Sigmoid colon (tissue), 7 donors: ENCODE data around the gene HSD17B2. TPM values are rescaled to one million over a fixed set of nuclear protein-coding genes. Genes with fewer than 3 reads are reported as not detected.

Experiments used
- DNase-seq: peaks from one replicate; pipeline ENCODE4 v3.0.0-alpha.2; 2019
- H3K27ac ChIP-seq, 4 donors: fragments of 200-600 bp; sonication (generic); one replicate each; pipeline ENCODE4 v1.5.1; 2016 to 2019; ENCODE audit warnings: mild to moderate bottlenecking in 1 of 4
- H3K27me3 ChIP-seq, 3 donors: fragments of 200-600 bp; sonication (generic); one replicate each; pipeline ENCODE4 v1.5.1; 2019; ENCODE audit warnings: mild to moderate bottlenecking in 1 of 3
- H3K36me3 ChIP-seq, 4 donors: fragments of 200-600 bp; sonication (generic); one replicate each; pipeline ENCODE4 v1.5.1; 2016 to 2019
- H3K4me1 ChIP-seq, 4 donors: fragments of 200-600 bp; sonication (generic); one replicate each; pipeline ENCODE4 v1.5.1; 2017 to 2019
- H3K4me3 ChIP-seq, 4 donors: fragments of 200-600 bp; sonication (generic); one replicate each; pipeline ENCODE4 v1.5.1; 2017 to 2019; ENCODE audit warnings: mild to moderate bottlenecking in 2 of 4, moderate library complexity in 1 of 4
- H3K9me3 ChIP-seq, 4 donors: fragments of 200-600 bp in 3 of 4; sonication (generic) in 3 of 4; one replicate each; pipeline versions ENCODE4 v1.5.1 to v1.6.1; 2013 to 2019
- CTCF ChIP-seq, 4 experiments: fragments of 450-650 bp in 3 of 4; fragments of 200-600 bp in 1 of 4; IDR thresholded peaks; one replicate each; pipeline ENCODE4 v1.5.1; 2016 to 2019; ENCODE audit warnings: antibody characterized with exemption in 4 of 4, mild to moderate bottlenecking in 3 of 4, moderate library complexity in 2 of 4
- EP300 ChIP-seq, 4 donors: sonication (generic); formaldehyde crosslinking; IDR thresholded peaks; one replicate each; pipeline ENCODE4 v1.6.1; 2017; ENCODE audit warnings: antibody characterized with exemption in 4 of 4
- POLR2A ChIP-seq, 2 donors: fragments of 450-650 bp; IDR thresholded peaks; one replicate each; pipeline ENCODE4 v1.6.1; 2016; ENCODE audit warnings: antibody characterized with exemption in 2 of 2, mild to moderate bottlenecking in 2 of 2, moderate library complexity in 2 of 2
- POLR2AphosphoS5 ChIP-seq, 4 donors: sonication (generic); formaldehyde crosslinking; IDR thresholded peaks; one replicate each; pipeline ENCODE4 v1.6.1; 2017; ENCODE audit warnings: antibody characterized with exemption in 4 of 4
- WGBS, 2 donors: extraction: QIAGEN DNeasy Blood & Tissue Kit; methylation state at CpG; one replicate each; pipeline ENCODE4 v1.1.7; 2013; 5-methylcytosine and 5-hydroxymethylcytosine counted together
- intact Hi-C: fragments of 100-400 bp; cut with DNase I; formaldehyde crosslinking; loops from one replicate; pipeline ENCODE4 v1.15.1; 2023
- polyA plus RNA-seq, 3 donors: library from polyadenylated mRNA; stranded (reverse); fragments of 200-250 nt; gene quantifications; one replicate each; pipeline ENCODE4 v1.2.3, GENCODE V29; 2013
- total RNA-seq, 4 donors: library from RNA; depleted of rRNA; stranded (reverse); fragments of >200 nt; gene quantifications; one replicate each; pipeline ENCODE4 v1.1.0, GENCODE V29; 2016
- donor health status: healthy with polysubstance abuse.
- donor health status: Bipolar disorder and iron deficiency.
- donor health status: healthy.

HSD17B2 gene, protein sequence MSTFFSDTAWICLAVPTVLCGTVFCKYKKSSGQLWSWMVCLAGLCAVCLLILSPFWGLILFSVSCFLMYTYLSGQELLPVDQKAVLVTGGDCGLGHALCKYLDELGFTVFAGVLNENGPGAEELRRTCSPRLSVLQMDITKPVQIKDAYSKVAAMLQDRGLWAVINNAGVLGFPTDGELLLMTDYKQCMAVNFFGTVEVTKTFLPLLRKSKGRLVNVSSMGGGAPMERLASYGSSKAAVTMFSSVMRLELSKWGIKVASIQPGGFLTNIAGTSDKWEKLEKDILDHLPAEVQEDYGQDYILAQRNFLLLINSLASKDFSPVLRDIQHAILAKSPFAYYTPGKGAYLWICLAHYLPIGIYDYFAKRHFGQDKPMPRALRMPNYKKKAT
- total RNA-seq: not detected
- polyA plus RNA-seq: 10 to 100 TPM; 27.3 to 46.0 (median 32.4) TPM

DNA sequence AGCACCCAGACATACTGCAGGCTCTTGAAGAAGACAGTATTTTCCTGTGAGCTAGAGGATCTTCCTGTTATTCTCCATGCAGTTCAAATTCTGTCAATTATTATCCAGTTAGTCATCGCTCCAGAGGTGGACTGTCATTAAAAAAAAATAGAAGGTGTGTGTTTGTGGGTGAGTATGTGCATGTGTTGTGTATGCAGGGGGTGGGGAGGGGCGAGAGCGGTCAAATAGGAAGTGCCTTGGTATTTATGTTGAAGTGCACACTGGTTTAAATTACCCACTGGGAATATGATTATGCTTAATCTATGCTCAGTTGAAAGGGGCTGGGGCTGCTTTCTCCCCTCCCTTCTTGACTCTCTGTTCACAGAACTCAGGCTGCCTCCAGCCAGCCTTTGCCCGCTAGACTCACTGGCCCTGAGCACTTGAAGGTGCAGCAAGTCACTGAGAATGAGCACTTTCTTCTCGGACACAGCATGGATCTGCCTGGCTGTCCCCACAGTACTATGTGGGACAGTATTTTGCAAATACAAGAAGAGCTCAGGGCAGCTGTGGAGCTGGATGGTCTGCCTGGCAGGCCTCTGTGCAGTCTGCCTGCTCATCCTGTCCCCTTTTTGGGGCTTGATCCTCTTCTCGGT lies at the start of gene HSD17B2:
HSD17B2 (plus strand) TSS at position 273 of the 632 bp plus-strand sequence; CDS start at position 445, 172 bp downstream.
- H3K9me3 ChIP-seq: no peaks in the 10 kb centered on the region
- no peaks in the 10 kb centered on the region for H3K27me3 ChIP-seq
- 13 to 59% methylated on average over 6 of the region's 6 CpGs for WGBS, 2 donors
- H3K36me3 ChIP-seq: no peaks in the 10 kb centered on the region
- no peak for DNase-seq
- no peaks in the 10 kb centered on the region for H3K4me1 ChIP-seq
- no peak within 1 kb of the TSS for H3K4me3 ChIP-seq
- TF ChIP-seq POLR2AphosphoS5 (IDR thresholded peaks at IDR 0.05) (no peak), EP300 (IDR thresholded peaks at IDR 0.05) (no peak)
- no peak within 1 kb of the TSS for H3K27ac ChIP-seq
- intact Hi-C loops: no loop called here

DNA sequence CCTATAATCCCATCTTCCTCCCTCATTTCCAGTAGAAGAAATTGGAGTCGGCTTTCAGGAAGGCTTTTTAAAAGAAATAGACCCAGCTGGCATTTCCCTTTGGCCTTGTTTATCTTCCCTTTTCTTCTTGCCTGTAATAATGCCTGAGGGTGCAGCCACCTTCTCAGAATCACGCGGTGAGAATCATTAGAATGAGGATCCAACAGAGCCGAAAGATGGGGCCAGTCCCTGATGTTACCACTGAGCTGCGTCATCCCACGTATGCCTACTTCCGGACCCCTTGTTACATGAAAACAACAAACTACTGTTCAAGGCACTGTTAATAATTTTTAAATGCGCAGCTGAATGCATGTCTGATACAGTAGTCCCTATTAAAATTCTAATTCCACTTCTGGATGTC lies 47.9 kb upstream of the HSD17B2 start:
- TF ChIP-seq CTCF (IDR thresholded peaks at IDR 0.05) (no peak), POLR2A (IDR thresholded peaks at IDR 0.05) (no peak), EP300 (IDR thresholded peaks at IDR 0.05) (no peak), POLR2AphosphoS5 (IDR thresholded peaks at IDR 0.05) (no peak)
- Histone ChIP-seq H3K36me3 (no peaks in the 10 kb centered on the region), H3K4me1 (no peaks in the 10 kb centered on the region), H3K27me3 (no peaks in the 10 kb centered on the region), H3K4me3 (no peak overlapping the region), H3K27ac (no peak overlapping the region), H3K9me3 (no peaks in the 10 kb centered on the region)
- intact Hi-C loops: no loop called here
- DNase-seq: no peak
- 89 to 93% methylated on average over 8 of the region's 8 CpGs for WGBS, 2 donors

GRCh38 chr16:81987706-81988105 lies 47.3 kb upstream of the HSD17B2 start:
- no peak for DNase-seq
- no peaks in the 10 kb centered on the region for H3K9me3 ChIP-seq
- intact Hi-C loops: no loop called here
- no peaks in the 10 kb centered on the region for H3K4me1 ChIP-seq
- 56 to 83% methylated on average over 5 of the region's 5 CpGs for WGBS, 2 donors
- no peaks in the 10 kb centered on the region for H3K36me3 ChIP-seq
- no peak overlapping the region for H3K4me3 ChIP-seq
- no peaks in the 10 kb centered on the region for H3K27me3 ChIP-seq
- no peak for TF ChIP-seq CTCF (IDR thresholded peaks at IDR 0.05)
- TF ChIP-seq EP300 (IDR thresholded peaks at IDR 0.05): no peak
- no peak for TF ChIP-seq POLR2AphosphoS5 (IDR thresholded peaks at IDR 0.05)
- no peak for TF ChIP-seq POLR2A (IDR thresholded peaks at IDR 0.05)
- H3K27ac ChIP-seq: no peak overlapping the region

DNA sequence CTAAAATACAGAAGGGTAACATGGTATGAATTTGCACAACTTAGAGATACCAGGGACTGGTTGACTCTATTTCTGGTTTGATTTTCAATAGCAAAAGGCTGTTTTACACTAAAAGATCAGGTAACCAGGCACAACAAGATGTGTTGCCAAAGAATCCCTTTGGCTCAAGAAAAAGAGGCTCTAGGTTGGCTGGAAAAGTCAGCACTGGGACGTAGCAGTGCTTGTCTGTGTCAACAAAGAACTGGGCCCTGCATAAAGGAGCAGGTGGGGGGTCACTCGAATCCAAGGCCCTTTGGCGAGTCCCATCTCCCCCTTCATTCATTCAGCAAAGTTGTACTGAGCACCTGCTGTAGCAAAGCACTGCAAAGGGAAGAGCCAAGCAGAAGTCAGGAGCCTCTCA lies 42.2 kb upstream of the HSD17B2 start:
- H3K4me3 ChIP-seq: no peak overlapping the region
- H3K36me3 ChIP-seq: no peaks in the 10 kb centered on the region
- intact Hi-C loops: no loop called here
- no peak for TF ChIP-seq POLR2A (IDR thresholded peaks at IDR 0.05)
- TF ChIP-seq CTCF (IDR thresholded peaks at IDR 0.05): no peak
- no peak for TF ChIP-seq POLR2AphosphoS5 (IDR thresholded peaks at IDR 0.05)
- WGBS, 2 donors: 81 to 86% methylated on average over 3 of the region's 3 CpGs
- H3K27me3 ChIP-seq: no peaks in the 10 kb centered on the region
- peaks cover 0 to 28% (median 27%) of the 10 kb centered on the region in 4 donors for H3K4me1 ChIP-seq
- H3K9me3 ChIP-seq: no peaks in the 10 kb centered on the region
- no peak for DNase-seq
- no peak overlapping the region for H3K27ac ChIP-seq

GRCh38 chr16:81994485-81994884 lies 40.6 kb upstream of the HSD17B2 start:
- intact Hi-C loops: no loop called here

More at GRCh38 chr16:81994485-81994884, 40.6 kb upstream of the HSD17B2 start:
- no peak for DNase-seq
- Histone ChIP-seq H3K9me3 (no peaks in the 10 kb centered on the region), H3K36me3 (peaks cover 0 to 3% (median 0%) of the 10 kb centered on the region in 4 donors), H3K27ac (no peak overlapping the region), H3K27me3 (no peaks in the 10 kb centered on the region), H3K4me3 (no peak overlapping the region), H3K4me1 (peaks cover 0 to 34% (median 31%) of the 10 kb centered on the region in 4 donors)
- 93% methylated on average over 5 of the region's 5 CpGs for WGBS, 2 donors
- TF ChIP-seq POLR2AphosphoS5 (IDR thresholded peaks at IDR 0.05): no peak
